Esophagus muscularis mucosa (tissue), 4 donors: ENCODE measurements around the gene FOSL2. TPM values are rescaled to one million over a fixed set of nuclear protein-coding genes. Genes with fewer than 3 reads are reported as not detected.

Experiments used
- DNase-seq: peaks from one replicate; pipeline ENCODE4 v3.0.0-alpha.2; 2017; ENCODE audit errors: extremely low spot score
- H3K27ac ChIP-seq, 4 donors: fragments of 200-600 bp; sonication (generic); replicated peaks in 1 of 4; 1 replicate in 3 of 4; 2 replicates in 1 of 4; pipeline ENCODE4 v1.5.1; 2016 to 2019; ENCODE audit warnings: mild to moderate bottlenecking in 1 of 4
- H3K27me3 ChIP-seq, 4 donors: fragments of 200-600 bp; sonication (generic); one replicate each; pipeline versions ENCODE4 v1.5.1 to v1.6.0; 2016 to 2019
- H3K36me3 ChIP-seq, 4 donors: fragments of 200-600 bp; sonication (generic); one replicate each; pipeline ENCODE4 v1.5.1; 2016 to 2019
- H3K4me1 ChIP-seq, 4 donors: fragments of 200-600 bp; sonication (generic); one replicate each; pipeline ENCODE4 v1.5.1; 2016 to 2019
- H3K4me3 ChIP-seq, 4 donors: fragments of 200-600 bp; sonication (generic); 1 replicate in 2 of 4; 2 replicates in 2 of 4; pipeline ENCODE4 v1.5.1; 2016 to 2019; ENCODE audit warnings: mild to moderate bottlenecking in 4 of 4, moderate library complexity in 1 of 4
- H3K9me3 ChIP-seq, 4 donors: fragments of 200-600 bp; sonication (generic); 1 replicate in 3 of 4; 2 replicates in 1 of 4; pipeline ENCODE4 v1.5.1; 2016 to 2019
- CTCF ChIP-seq, 3 experiments: fragments of 200-600 bp in 2 of 3; fragments of 450-650 bp in 1 of 3; sonication (generic) in 2 of 3; IDR thresholded peaks; one replicate each; pipeline ENCODE4 v1.5.1; 2017 to 2019; ENCODE audit warnings: antibody characterized with exemption in 3 of 3, mild to moderate bottlenecking in 2 of 3, moderate library complexity in 1 of 3
- EP300 ChIP-seq: sonication (generic); formaldehyde crosslinking; IDR thresholded peaks from one replicate; pipeline ENCODE4 v1.6.1; 2017; ENCODE audit warnings: antibody characterized with exemption
- POLR2A ChIP-seq: fragments of 450-650 bp; IDR thresholded peaks from one replicate; pipeline ENCODE4 v1.6.1; 2017; ENCODE audit warnings: antibody characterized with exemption, moderate library complexity, mild to moderate bottlenecking, low read depth
- POLR2AphosphoS5 ChIP-seq, 2 donors: sonication (generic); formaldehyde crosslinking; IDR thresholded peaks; one replicate each; pipeline ENCODE4 v1.6.1; 2017; ENCODE audit warnings: antibody characterized with exemption in 2 of 2
- WGBS: methylation state at CpG from one replicate; pipeline ENCODE4 v1.1.5; 2018; 5-methylcytosine and 5-hydroxymethylcytosine counted together
- intact Hi-C: fragments of 100-400 bp; cut with DNase I; formaldehyde crosslinking; loops from one replicate; pipeline ENCODE4 v1.15.1; 2023
- total RNA-seq, 4 donors: library from RNA; depleted of rRNA; stranded (reverse); fragments of >200 nt; gene quantifications; one replicate each; pipeline versions ENCODE4 v1.1.0 to v1.2.1, GENCODE V29; 2016

FOSL2 gene
- total RNA-seq, 4 donors from 2014 or later, result 68.9 to 332 (median 176) TPM

DNA sequence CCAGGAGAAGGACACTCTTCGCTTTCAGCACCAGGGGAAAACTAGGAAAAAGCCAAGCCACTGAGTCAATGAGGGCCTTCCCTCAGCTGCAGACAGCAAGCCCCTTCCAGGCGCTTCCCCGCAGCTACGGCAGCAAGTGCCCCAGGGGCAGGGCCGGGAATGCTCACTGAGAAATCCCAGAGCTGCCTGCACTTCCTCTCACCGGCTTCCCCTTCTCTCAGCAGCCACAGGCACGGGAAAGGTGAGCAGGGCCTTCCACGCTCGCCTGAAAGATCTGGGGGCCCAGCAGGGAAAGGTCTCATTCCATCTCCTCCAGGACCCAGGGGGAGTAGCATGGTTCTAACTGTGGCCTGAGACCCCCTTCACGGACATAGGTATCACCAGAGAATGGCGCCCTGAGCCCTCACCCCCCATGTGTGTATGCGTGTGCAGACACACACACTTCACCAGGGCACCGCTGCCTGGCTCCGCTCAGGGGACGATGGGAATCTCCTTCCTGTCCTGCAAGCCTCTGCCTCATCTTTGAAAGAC lies 29.6 kb upstream of the FOSL2 start:
- Histone ChIP-seq H3K36me3 (no peaks in the 10 kb centered on the region), H3K27me3 (no peaks in the 10 kb centered on the region), H3K4me3 (no peak overlapping the region), H3K27ac (no peak overlapping the region), H3K4me1 (peaks cover 0 to 8% (median 3%) of the 10 kb centered on the region in 4 donors), H3K9me3 (no peaks in the 10 kb centered on the region)
- WGBS, result 93% methylated on average over 14 of the region's 15 CpGs
- TF ChIP-seq EP300 (no peak), CTCF (IDR thresholded peaks at IDR 0.05) (no peak), POLR2AphosphoS5 (IDR thresholded peaks at IDR 0.05) (no peak), POLR2A (no peak)
- no peak for DNase-seq
- intact Hi-C loops, result no loop called here

DNA sequence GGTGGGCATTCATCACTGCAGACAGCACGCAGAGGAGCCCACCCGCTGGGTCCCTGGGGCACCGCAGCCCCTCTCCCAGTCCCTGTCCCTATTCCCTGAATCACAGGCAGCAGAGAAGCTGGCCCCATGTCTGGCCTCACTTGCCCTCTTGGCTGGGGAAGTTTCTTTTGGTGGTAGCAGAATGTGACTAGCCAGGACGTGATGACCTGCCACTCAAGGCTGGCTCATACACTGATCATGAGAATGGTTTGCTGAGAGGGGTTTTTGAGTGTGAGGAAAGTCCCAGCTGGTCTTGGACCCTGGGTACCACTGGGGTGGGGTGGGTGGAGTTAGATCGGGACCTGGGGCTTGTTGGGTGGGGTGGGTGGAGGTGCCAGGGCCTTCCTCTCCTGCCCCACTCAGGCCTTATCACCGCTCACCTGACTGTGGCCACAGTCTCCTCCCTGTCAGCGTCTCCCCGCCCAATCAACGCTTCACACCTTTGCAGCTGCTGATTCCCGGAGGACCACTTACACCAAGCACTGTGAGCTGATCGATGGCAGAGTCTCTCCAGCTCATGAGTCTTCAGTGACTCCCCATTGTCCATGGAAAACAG lies 28.9 kb upstream of the FOSL2 start:
- Histone ChIP-seq H3K27me3 (no peaks in the 10 kb centered on the region), H3K36me3 (no peaks in the 10 kb centered on the region), H3K27ac (no peak overlapping the region), H3K4me3 (no peak overlapping the region), H3K9me3 (no peaks in the 10 kb centered on the region), H3K4me1 (peaks cover 0 to 8% (median 3%) of the 10 kb centered on the region in 4 donors)
- DNase-seq, result no peak
- intact Hi-C loops, result no loop called here
- TF ChIP-seq CTCF (IDR thresholded peaks at IDR 0.05), result no peak
- TF ChIP-seq POLR2AphosphoS5 (IDR thresholded peaks at IDR 0.05), result no peak
- TF ChIP-seq EP300, result no peak
- TF ChIP-seq POLR2A, result no peak
- 92% methylated on average over 7 of the region's 11 CpGs for WGBS

DNA sequence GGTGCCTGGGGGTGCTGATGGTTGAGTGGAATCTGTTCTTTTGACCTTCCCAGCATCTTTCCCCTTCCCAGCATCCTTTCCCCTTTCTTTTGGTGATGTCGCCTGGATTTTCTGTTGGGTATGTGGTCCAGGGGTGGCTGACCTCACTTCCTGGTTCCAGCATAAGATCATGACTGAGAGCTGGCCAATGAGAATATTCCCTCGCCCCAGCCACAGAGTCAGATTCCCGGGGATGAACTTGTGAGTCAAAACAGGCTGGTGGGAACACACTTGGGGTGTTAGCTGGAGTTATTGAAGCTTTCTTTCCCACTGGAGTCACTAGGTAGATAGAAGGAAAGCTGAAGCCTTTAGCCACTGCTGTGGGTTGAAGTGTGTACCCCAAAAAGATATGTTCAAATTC lies 28.0 kb upstream of the FOSL2 start:
- no peak overlapping the region for H3K27ac ChIP-seq
- no peak for DNase-seq
- H3K36me3 ChIP-seq, result no peaks in the 10 kb centered on the region
- TF ChIP-seq CTCF (IDR thresholded peaks at IDR 0.05) (no peak), POLR2AphosphoS5 (IDR thresholded peaks at IDR 0.05) (no peak), POLR2A (no peak), EP300 (no peak)
- WGBS, result 94% methylated on average over 3 of the region's 3 CpGs
- no peaks in the 10 kb centered on the region for H3K9me3 ChIP-seq
- no peak overlapping the region for H3K4me3 ChIP-seq
- H3K27me3 ChIP-seq, result no peaks in the 10 kb centered on the region
- H3K4me1 ChIP-seq, result peaks cover 0 to 8% (median 3%) of the 10 kb centered on the region in 4 donors
- intact Hi-C loops, result no loop called here

- TF ChIP-seq POLR2A, result no peak
- no peak for TF ChIP-seq CTCF (IDR thresholded peaks at IDR 0.05)
- TF ChIP-seq POLR2AphosphoS5 (IDR thresholded peaks at IDR 0.05), result no peak
- TF ChIP-seq EP300, result no peak
- H3K27ac ChIP-seq, result no peak overlapping the region
- H3K4me1 ChIP-seq, result peaks cover 0 to 8% (median 3%) of the 10 kb centered on the region in 4 donors
- no peaks in the 10 kb centered on the region for H3K9me3 ChIP-seq
- H3K4me3 ChIP-seq, result no peak overlapping the region
- intact Hi-C loops, result no loop called here
- WGBS, result 85% methylated on average over 8 of the region's 8 CpGs
- no peaks in the 10 kb centered on the region for H3K36me3 ChIP-seq
- H3K27me3 ChIP-seq, result no peaks in the 10 kb centered on the region
- no peak for DNase-seq
Observed at GRCh38 chr2:28365158-28365557, 27.5 kb upstream of the FOSL2 start.

DNA sequence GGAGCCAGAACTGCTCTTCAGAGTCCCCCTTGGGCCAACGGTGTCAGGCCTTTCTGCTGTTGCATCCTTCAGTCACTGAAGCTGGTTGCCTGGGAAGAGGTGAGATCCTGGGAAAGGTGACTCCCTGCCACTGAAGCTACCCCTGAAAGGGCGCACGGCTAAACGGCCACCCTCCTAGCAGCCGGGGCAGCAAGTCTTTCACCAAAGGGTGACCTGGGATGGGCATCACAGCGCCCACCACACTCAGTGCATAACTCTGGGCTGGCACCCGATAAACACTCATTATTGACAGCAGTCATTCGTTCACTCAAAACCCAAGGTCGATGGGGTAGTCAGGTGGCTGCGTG lies 26.5 kb upstream of the FOSL2 start:
- Histone ChIP-seq H3K4me3 (no peak overlapping the region), H3K27me3 (no peaks in the 10 kb centered on the region), H3K36me3 (no peaks in the 10 kb centered on the region), H3K4me1 (peaks cover 0 to 8% (median 3%) of the 10 kb centered on the region in 4 donors), H3K9me3 (no peaks in the 10 kb centered on the region), H3K27ac (no peak overlapping the region)
- intact Hi-C loops, result no loop called here
- DNase-seq, result no peak
- WGBS, result 82% methylated on average over 6 of the region's 10 CpGs
- no peak for TF ChIP-seq POLR2AphosphoS5 (IDR thresholded peaks at IDR 0.05)
- TF ChIP-seq CTCF (IDR thresholded peaks at IDR 0.05), result no peak
- no peak for TF ChIP-seq POLR2A
- TF ChIP-seq EP300, result no peak
